ENCODE data around the gene TECPR1.

DNA sequence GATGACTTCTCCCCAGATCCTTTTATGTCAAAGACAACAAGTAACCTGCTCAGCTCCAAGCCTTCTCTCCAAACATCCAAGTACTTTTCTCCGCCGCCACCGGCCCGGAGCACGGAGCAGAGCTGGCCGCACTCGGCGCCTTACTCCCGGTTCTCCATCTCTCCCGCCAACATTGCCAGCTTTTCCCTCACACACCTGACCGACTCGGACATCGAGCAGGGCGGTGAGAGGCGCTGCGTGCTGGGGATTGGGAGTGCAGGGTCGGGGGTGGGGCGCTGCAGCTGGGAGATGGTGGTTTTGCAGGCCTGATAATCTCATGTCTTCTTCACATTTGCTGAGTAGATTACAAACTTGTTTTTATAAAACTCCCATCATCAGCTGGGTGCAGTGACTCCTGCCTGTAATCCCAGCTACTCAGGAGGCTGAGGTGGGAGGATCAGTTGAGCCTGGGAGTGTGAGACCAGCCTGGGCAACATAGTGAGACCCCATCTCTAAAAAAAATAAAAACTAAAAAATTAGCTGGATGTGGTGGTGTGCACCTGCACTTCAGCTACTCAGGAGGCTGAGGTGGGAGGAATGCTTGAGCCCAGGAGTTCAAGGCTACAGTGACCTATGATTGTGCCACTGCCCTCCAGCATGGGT is 47.9 kb downstream of the TECPR1 start:
- TF ChIP-seq CREB1 (CRISPR knock-in tag; IDR thresholded peaks at IDR 0.05; ENCODE audit: low read depth) (no peak), ZNF331 (CRISPR knock-in tag; IDR thresholded peaks at IDR 0.05; ENCODE audit: low read depth) (no peak), STAT1 (IDR thresholded peaks at IDR 0.05; ENCODE audit: unreplicated experiment) (no peak), POLR2AphosphoS5 (IDR thresholded peaks at IDR 0.05; ENCODE audit: low read depth) (no peak), EZH2 (IDR thresholded peaks at IDR 0.05; ENCODE audit: low read depth, unreplicated experiment) (no peak)
- TF ChIP-seq, protein P1, sequence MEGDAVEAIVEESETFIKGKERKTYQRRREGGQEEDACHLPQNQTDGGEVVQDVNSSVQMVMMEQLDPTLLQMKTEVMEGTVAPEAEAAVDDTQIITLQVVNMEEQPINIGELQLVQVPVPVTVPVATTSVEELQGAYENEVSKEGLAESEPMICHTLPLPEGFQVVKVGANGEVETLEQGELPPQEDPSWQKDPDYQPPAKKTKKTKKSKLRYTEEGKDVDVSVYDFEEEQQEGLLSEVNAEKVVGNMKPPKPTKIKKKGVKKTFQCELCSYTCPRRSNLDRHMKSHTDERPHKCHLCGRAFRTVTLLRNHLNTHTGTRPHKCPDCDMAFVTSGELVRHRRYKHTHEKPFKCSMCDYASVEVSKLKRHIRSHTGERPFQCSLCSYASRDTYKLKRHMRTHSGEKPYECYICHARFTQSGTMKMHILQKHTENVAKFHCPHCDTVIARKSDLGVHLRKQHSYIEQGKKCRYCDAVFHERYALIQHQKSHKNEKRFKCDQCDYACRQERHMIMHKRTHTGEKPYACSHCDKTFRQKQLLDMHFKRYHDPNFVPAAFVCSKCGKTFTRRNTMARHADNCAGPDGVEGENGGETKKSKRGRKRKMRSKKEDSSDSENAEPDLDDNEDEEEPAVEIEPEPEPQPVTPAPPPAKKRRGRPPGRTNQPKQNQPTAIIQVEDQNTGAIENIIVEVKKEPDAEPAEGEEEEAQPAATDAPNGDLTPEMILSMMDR (conservative IDR thresholded peaks at IDR 0.05; ENCODE audit: low read depth in 2 of 2): no peak
- TF ChIP-seq, protein P2, sequence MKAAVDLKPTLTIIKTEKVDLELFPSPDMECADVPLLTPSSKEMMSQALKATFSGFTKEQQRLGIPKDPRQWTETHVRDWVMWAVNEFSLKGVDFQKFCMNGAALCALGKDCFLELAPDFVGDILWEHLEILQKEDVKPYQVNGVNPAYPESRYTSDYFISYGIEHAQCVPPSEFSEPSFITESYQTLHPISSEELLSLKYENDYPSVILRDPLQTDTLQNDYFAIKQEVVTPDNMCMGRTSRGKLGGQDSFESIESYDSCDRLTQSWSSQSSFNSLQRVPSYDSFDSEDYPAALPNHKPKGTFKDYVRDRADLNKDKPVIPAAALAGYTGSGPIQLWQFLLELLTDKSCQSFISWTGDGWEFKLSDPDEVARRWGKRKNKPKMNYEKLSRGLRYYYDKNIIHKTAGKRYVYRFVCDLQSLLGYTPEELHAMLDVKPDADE (IDR thresholded peaks at IDR 0.05): no peak
- TF ChIP-seq, protein P3, sequence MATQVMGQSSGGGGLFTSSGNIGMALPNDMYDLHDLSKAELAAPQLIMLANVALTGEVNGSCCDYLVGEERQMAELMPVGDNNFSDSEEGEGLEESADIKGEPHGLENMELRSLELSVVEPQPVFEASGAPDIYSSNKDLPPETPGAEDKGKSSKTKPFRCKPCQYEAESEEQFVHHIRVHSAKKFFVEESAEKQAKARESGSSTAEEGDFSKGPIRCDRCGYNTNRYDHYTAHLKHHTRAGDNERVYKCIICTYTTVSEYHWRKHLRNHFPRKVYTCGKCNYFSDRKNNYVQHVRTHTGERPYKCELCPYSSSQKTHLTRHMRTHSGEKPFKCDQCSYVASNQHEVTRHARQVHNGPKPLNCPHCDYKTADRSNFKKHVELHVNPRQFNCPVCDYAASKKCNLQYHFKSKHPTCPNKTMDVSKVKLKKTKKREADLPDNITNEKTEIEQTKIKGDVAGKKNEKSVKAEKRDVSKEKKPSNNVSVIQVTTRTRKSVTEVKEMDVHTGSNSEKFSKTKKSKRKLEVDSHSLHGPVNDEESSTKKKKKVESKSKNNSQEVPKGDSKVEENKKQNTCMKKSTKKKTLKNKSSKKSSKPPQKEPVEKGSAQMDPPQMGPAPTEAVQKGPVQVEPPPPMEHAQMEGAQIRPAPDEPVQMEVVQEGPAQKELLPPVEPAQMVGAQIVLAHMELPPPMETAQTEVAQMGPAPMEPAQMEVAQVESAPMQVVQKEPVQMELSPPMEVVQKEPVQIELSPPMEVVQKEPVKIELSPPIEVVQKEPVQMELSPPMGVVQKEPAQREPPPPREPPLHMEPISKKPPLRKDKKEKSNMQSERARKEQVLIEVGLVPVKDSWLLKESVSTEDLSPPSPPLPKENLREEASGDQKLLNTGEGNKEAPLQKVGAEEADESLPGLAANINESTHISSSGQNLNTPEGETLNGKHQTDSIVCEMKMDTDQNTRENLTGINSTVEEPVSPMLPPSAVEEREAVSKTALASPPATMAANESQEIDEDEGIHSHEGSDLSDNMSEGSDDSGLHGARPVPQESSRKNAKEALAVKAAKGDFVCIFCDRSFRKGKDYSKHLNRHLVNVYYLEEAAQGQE (IDR thresholded peaks at IDR 0.05; ENCODE audit: unreplicated experiment): no peak

Data from GM23338 (cell line).